OCI-LY1 (cell line): ENCODE results near the gene ZNF648.

Experiments used
- CTCF ChIP-seq: fragments of 200-600 bp; sonication (generic), shearing (Covaris generic); IDR thresholded peaks from 2 replicates; pipeline ENCODE4 v1.5.1; 2017; ENCODE audit warnings: mild to moderate bottlenecking, antibody characterized with exemption, low read length, moderate library complexity, mixed read lengths
- EZH2 ChIP-seq: fragments of 200-600 bp; sonication (generic), shearing (Covaris generic); IDR thresholded peaks from 2 replicates; pipeline ENCODE4 v1.8.0; 2017; ENCODE audit warnings: borderline replicate concordance, mixed run types, mild to moderate bottlenecking, antibody characterized with exemption, low read length, moderate library complexity, mixed read lengths

GRCh38 chr1:182038220-182038619 lies 23.3 kb downstream of the ZNF648 start:
- TF ChIP-seq CTCF (no peak), EZH2 (no peak)
